SU-DHL-6 (cell line): ENCODE results near the gene COL27A1.

Source experiments
- H2AFZ ChIP-seq: fragments of 200-600 bp; sonication (generic); 2 replicates; pipeline ENCODE4 v1.6.1; 2014; ENCODE audit warnings: low read depth, mild to moderate bottlenecking, moderate library complexity, mixed read lengths, antibody characterized with exemption, low read length; ENCODE audit not compliant: severe bottlenecking
- H3F3A ChIP-seq: fragments of 200-600 bp; shearing (Covaris generic); 2 replicates; pipeline ENCODE4 v1.6.0; 2016; ENCODE audit warnings: antibody characterized with exemption, mild to moderate bottlenecking; ENCODE audit not compliant: insufficient read depth
- H3K27ac ChIP-seq: fragments of 200-600 bp; sonication (generic); 2 replicates; pipeline ENCODE4 v1.5.1; 2016; ENCODE audit warnings: low read depth, mild to moderate bottlenecking, low read length, moderate library complexity, mixed read lengths
- H3K27me3 ChIP-seq: fragments of 200-600 bp; sonication (generic), shearing (Covaris generic); 2 replicates; pipeline ENCODE4 v1.6.0; 2014; ENCODE audit warnings: mild to moderate bottlenecking, low read length
- H3K36me3 ChIP-seq: fragments of 200-600 bp; sonication (generic); 2 replicates; pipeline ENCODE4 v1.6.1; 2014; ENCODE audit warnings: mild to moderate bottlenecking, low read length, mixed read lengths
- H3K4me2 ChIP-seq: fragments of 300-600, 200-600 bp; shearing (Covaris generic), sonication (generic); 2 replicates; pipeline ENCODE4 v1.6.0; 2014; ENCODE audit warnings: low read length, low read depth, mild to moderate bottlenecking; ENCODE audit not compliant: poor library complexity, severe bottlenecking
- H3K4me3 ChIP-seq: fragments of 200-600 bp; sonication (generic); 2 replicates; pipeline ENCODE4 v1.5.1; 2014; ENCODE audit warnings: antibody characterized with exemption, low read length, mild to moderate bottlenecking, mixed read lengths; ENCODE audit not compliant: insufficient read depth, poor library complexity, severe bottlenecking
- H3K79me2 ChIP-seq: fragments of 200-600 bp; sonication (generic); 2 replicates; pipeline ENCODE4 v1.6.1; 2014; ENCODE audit warnings: mild to moderate bottlenecking, low read length, moderate library complexity; ENCODE audit not compliant: insufficient read depth
- H3K9ac ChIP-seq: fragments of 200-600 bp; sonication (generic); 2 replicates; pipeline ENCODE4 v1.7.0; 2014; ENCODE audit warnings: mild to moderate bottlenecking, low read length
- H3K9me2 ChIP-seq: fragments of 200-600 bp; sonication (generic); replicated peaks from 2 replicates; pipeline ENCODE4 v1.6.1; 2014; ENCODE audit warnings: low read length; ENCODE audit not compliant: insufficient read depth
- H3K9me3 ChIP-seq: fragments of 200-600 bp; sonication (generic); 2 replicates; pipeline ENCODE4 v1.6.1; 2014; ENCODE audit warnings: low read length, mixed read lengths; ENCODE audit not compliant: insufficient read depth
- H4K20me1 ChIP-seq: fragments of 200-600 bp; sonication (generic); 2 replicates; pipeline ENCODE4 v1.6.1; 2014; ENCODE audit warnings: low read depth, mild to moderate bottlenecking, antibody characterized with exemption, low read length, moderate library complexity, mixed read lengths
- EZH2phosphoT487 ChIP-seq: fragments of 200-600 bp; sonication (generic), shearing (Covaris generic); conservative IDR thresholded peaks from 2 replicates; pipeline ENCODE4 v1.6.1; 2018; ENCODE audit warnings: mild to moderate bottlenecking, antibody characterized with exemption, low read length, moderate library complexity, mixed read lengths
- TF ChIP-seq, protein P1 (sequence below): fragments of 200-600 bp; sonication (generic); IDR thresholded peaks from one replicate; pipeline ENCODE4 v1.5.1; 2017; ENCODE audit warnings: antibody characterized with exemption, mild to moderate bottlenecking, low read length, moderate library complexity; ENCODE audit not compliant: insufficient read depth, poor library complexity, severe bottlenecking

COL27A1 gene

DNA sequence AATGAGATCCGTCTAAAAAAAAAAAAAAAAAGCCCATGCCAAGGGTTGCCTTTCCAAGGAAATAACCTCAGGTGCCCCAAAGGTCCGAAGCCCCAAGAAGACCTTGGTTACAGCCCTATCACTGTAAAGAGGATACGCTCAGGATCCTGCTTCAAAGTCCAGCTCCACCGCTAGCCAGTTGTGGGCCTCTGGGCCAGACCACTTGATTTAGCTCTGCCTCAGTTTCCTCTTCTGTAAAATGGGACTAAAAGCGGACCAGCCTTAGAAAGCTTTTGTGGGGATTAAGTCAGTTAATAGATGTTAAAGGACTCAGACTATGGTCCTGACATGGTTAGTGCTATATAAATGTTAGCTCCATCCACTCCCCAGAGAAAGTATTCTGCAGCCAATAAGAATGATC, 118.9 kb downstream of the COL27A1 start:
- no peak overlapping the region for H3K4me2 ChIP-seq
- no peaks in the 10 kb centered on the region for H3K79me2 ChIP-seq
- H3F3A ChIP-seq, result no peaks in the 10 kb centered on the region
- H3K36me3 ChIP-seq, result no peaks in the 10 kb centered on the region
- no peak overlapping the region for H3K9ac ChIP-seq
- H2AFZ ChIP-seq, result no peak overlapping the region
- no peaks in the 10 kb centered on the region for H3K27me3 ChIP-seq
- no peak overlapping the region for H3K4me3 ChIP-seq
- H4K20me1 ChIP-seq, result no peaks in the 10 kb centered on the region
- H3K9me2 ChIP-seq, result no peaks in the 10 kb centered on the region
- H3K9me3 ChIP-seq, result no peaks in the 10 kb centered on the region
- H3K27ac ChIP-seq, result no peak overlapping the region
- no peak for TF ChIP-seq EZH2phosphoT487

GRCh38 chr9:114275246-114276004, 120.1 kb downstream of the COL27A1 start:
- Histone ChIP-seq H3K79me2 (no peaks in the 10 kb centered on the region), H3K9me2 (no peaks in the 10 kb centered on the region), H3K9ac (no peak overlapping the region), H3K4me3 (no peak overlapping the region), H2AFZ (no peak overlapping the region), H3K9me3 (no peaks in the 10 kb centered on the region), H3F3A (no peaks in the 10 kb centered on the region), H3K27me3 (no peaks in the 10 kb centered on the region), H3K4me2 (no peak overlapping the region), H3K36me3 (no peaks in the 10 kb centered on the region), H3K27ac (no peak overlapping the region), H4K20me1 (no peaks in the 10 kb centered on the region)
- TF ChIP-seq, protein P1, sequence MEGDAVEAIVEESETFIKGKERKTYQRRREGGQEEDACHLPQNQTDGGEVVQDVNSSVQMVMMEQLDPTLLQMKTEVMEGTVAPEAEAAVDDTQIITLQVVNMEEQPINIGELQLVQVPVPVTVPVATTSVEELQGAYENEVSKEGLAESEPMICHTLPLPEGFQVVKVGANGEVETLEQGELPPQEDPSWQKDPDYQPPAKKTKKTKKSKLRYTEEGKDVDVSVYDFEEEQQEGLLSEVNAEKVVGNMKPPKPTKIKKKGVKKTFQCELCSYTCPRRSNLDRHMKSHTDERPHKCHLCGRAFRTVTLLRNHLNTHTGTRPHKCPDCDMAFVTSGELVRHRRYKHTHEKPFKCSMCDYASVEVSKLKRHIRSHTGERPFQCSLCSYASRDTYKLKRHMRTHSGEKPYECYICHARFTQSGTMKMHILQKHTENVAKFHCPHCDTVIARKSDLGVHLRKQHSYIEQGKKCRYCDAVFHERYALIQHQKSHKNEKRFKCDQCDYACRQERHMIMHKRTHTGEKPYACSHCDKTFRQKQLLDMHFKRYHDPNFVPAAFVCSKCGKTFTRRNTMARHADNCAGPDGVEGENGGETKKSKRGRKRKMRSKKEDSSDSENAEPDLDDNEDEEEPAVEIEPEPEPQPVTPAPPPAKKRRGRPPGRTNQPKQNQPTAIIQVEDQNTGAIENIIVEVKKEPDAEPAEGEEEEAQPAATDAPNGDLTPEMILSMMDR, result no peak
- no peak for TF ChIP-seq EZH2phosphoT487

DNA sequence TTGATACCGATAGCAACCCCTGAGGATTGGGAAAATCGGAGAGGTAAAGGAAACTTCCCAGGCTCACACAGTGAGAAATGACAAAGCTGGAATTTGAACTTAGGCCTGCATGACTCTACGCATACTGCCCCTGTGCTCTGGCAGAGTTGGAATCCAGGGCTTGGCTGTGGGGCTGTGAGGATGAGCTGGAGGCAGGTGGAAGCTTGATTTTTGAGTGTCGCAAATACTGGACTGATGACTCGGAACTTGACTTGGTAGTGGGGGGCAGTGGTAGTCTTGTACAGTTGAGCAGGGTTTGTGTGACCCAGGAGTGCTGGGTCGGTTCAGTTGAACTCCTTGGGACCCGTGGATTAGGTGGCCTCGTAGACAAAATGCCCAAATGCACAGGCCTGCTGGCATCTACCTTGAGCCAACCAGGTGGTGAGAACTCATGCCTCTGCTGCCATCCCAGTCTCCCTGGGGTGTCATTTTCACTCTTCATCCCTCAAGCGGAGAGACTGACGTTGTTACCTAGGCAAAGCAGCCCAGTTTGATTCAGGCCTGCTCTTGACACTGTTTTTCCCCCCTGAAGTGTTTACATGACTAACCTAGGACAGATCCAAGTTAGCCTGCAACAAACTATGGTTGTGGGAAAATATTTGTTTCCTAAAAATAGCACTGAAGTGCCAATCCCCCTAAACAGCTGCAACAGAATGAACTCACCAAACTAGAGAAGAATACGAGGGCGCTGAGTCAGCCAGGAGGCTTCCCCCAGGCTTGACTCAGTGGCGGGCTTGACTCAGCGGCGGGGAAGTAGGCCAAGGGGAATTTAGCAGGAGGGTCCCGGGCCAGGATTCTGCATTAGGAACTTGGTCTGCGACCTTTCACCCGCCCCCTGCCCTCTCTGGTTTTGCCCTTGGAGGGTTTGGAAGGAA, 121.8 kb downstream of the COL27A1 start:
- TF ChIP-seq, protein P1, result no peak
- no peak for TF ChIP-seq EZH2phosphoT487
- Histone ChIP-seq H3F3A (no peaks in the 10 kb centered on the region), H3K36me3 (no peaks in the 10 kb centered on the region), H4K20me1 (no peaks in the 10 kb centered on the region), H3K4me2 (no peak overlapping the region), H2AFZ (no peak overlapping the region), H3K27ac (no peak overlapping the region), H3K4me3 (no peak overlapping the region), H3K79me2 (no peaks in the 10 kb centered on the region), H3K27me3 (no peaks in the 10 kb centered on the region), H3K9me3 (no peaks in the 10 kb centered on the region), H3K9me2 (no peaks in the 10 kb centered on the region), H3K9ac (no peak overlapping the region)
